ENCODE measurements around the gene DPYSL4. TPM values are rescaled to one million over a fixed set of nuclear protein-coding genes. Genes with fewer than 3 reads are reported as not detected.

The DPYSL4 gene
- total RNA-seq, 2 donors from 2014 or later = 4.8 to 9.9 TPM

- DNase-seq (no peak), ATAC-seq (replicated peaks in 1 of 2) (no peak)
- H3K27ac Mint-ChIP-seq = no peak overlapping the region
- H3K9me3 Mint-ChIP-seq = peaks cover 3 to 4% of the 10 kb centered on the region in 2 donors
- H3K4me1 Mint-ChIP-seq (ENCODE audit: low read depth) = peaks cover 12% of the 10 kb centered on the region
- H3K27me3 Mint-ChIP-seq (ENCODE audit: low read depth) = peaks cover 64% of the 10 kb centered on the region
- no peak overlapping the region for H3K4me3 Mint-ChIP-seq
- H3K36me3 Mint-ChIP-seq (ENCODE audit: insufficient read depth in 2 of 2) = no peaks in the 10 kb centered on the region
Measured at GRCh38 chr10:132180736-132181135, 6.0 kb upstream of the DPYSL4 start.

DNA sequence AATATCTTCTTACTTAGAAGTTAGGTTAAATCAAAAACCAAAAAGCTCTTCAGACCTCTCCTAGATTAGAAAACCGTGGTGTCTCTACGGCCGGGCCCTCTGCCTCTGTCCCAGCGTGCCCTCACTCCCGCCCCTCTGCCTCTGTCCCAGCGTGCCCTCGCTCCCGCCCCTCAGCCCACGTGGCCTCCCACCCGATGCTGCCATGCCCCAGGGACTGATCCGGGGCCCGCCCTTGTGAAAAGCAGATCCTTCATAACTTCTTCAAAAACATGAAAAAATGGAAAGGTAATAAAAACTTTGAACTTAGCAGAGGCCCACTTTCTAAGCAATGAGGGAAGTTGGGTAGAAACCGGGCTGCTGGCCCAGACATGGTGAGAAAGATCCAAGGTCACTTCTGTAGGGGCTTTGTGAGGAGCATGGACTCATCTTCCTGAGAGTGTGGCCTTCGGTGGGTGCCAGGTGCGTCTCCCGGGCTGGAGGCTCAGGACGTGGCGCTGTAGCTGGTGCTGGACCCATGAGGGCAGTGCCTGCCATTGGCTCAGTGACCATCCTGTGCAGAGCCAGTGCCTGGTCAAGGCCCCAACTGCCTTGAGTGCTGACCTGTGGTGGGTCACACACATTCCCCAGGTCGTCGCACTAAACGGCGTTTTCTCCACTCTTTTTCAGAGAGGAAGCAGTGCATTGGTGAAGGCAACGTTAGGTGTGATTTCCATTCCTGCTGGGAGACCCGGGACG is 4.9 kb upstream of the DPYSL4 start:
- DNase-seq = no peak
- peaks cover 3 to 4% of the 10 kb centered on the region in 2 donors for H3K9me3 Mint-ChIP-seq
- H3K27me3 Mint-ChIP-seq (ENCODE audit: low read depth) = peaks cover 56% of the 10 kb centered on the region
- no peak for ATAC-seq (replicated peaks in 1 of 2)
- no peaks in the 10 kb centered on the region for H3K36me3 Mint-ChIP-seq (ENCODE audit: insufficient read depth in 2 of 2)
- no peak overlapping the region for H3K27ac Mint-ChIP-seq
- H3K4me3 Mint-ChIP-seq = no peak overlapping the region
- peaks cover 4% of the 10 kb centered on the region for H3K4me1 Mint-ChIP-seq (ENCODE audit: low read depth)

DNA sequence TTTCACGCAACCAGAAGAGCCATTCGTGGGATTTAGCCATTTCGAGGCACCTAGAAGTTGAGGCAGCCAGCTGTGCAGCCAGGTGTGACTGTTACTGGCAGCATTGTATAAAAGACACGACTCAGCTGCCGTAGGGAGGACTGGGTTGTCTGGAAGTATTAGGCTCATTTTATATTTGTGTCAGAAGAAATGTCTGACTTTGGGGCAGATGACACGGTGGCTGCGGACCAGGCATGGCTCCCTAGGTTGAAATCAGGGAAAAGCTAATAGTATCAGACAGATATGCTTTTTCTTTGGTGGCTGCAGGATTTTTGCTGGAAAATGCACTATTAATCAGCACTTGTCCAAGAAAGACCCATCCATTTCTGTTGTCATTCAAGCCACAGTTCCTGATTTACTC is 4.2 kb upstream of the DPYSL4 start:
- DNase-seq (no peak), ATAC-seq (replicated peaks in 1 of 2) (no peak)
- Mint-ChIP-seq H3K36me3 (ENCODE audit: insufficient read depth in 2 of 2) (no peaks in the 10 kb centered on the region), H3K27me3 (ENCODE audit: low read depth) (peaks cover 48% of the 10 kb centered on the region), H3K4me1 (ENCODE audit: low read depth) (peaks cover 4% of the 10 kb centered on the region), H3K27ac (no peak overlapping the region), H3K4me3 (no peak overlapping the region), H3K9me3 (peaks cover 3 to 4% of the 10 kb centered on the region in 2 donors)

DNA sequence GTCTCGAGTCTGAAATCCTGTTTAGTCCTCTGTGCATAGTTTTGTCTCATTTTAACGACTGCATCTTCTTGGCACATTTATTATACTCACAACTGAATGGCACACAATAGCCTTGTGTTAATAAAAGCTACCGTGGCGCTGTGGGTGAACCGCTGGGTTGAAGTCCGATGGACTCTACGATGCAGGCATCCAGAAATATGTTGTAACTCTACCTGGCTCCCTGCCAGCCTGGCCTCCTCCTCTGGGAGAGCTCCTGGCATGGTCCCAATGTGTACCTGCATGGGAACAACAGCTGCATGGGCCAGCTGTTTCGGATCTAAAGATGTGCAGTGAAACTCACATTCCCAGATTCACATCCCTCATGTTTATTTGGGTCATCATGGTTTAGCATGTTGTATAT is 3.7 kb upstream of the DPYSL4 start:
- Mint-ChIP-seq H3K27me3 (ENCODE audit: low read depth) (peaks cover 48% of the 10 kb centered on the region), H3K4me3 (no peak overlapping the region)

DNA sequence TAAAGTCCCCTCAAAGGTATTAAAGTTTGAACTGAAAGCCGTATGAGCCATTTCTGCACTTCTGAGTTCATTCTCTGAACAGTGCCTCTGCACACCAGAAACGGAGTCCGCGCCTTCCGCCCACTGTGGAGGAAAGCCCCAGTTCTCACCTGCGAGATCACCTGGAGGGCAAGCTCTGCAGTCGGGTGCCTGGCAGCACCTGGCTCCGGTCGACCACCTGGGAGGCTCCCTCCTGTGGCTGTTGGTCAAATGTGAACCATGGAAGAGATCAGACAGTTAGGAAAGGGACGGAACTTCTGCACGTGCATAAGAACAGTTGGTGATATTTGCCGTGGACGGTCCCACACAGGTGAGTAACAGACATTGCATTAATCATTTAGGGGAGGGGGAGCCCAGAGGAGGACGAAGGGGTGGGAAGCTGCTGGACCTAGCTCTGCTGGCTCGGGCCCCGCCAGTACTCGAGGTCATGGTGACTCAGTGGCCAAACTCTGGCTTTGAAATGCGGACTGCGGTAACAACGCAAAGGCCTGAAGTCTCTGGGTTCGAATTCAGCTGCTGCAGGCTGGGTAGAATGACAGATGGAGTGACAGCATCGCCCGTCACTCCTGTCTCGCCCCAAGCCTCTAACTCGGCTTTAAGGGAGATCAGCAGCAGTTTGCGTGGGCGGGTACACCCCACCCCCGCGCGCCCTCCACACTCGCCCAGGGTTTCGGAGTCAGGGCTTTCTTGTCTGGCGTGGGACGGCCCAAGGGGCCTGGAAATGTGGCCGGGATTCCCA is 1.7 kb upstream of the DPYSL4 start:
- no peak for DNase-seq
- H3K4me1 Mint-ChIP-seq (ENCODE audit: low read depth) = peaks cover 4% of the 10 kb centered on the region
- H3K9me3 Mint-ChIP-seq = peaks cover 3 to 4% of the 10 kb centered on the region in 2 donors
- H3K4me3 Mint-ChIP-seq = peak overlapping the region; percentile 10 to 58
- no peak overlapping the region for H3K27ac Mint-ChIP-seq
- peaks cover 56% of the 10 kb centered on the region for H3K27me3 Mint-ChIP-seq (ENCODE audit: low read depth)
- ATAC-seq (replicated peaks in 1 of 2) = no peak
- H3K36me3 Mint-ChIP-seq (ENCODE audit: insufficient read depth in 2 of 2) = no peaks in the 10 kb centered on the region

More for the DNA sequence above, 3.7 kb upstream of the DPYSL4 start:
- ATAC-seq (replicated peaks in 1 of 2) (no peak), DNase-seq (no peak)
- Mint-ChIP-seq H3K4me1 (ENCODE audit: low read depth) (peaks cover 4% of the 10 kb centered on the region), H3K9me3 (peaks cover 3 to 4% of the 10 kb centered on the region in 2 donors), H3K27ac (no peak overlapping the region), H3K36me3 (ENCODE audit: insufficient read depth in 2 of 2) (no peaks in the 10 kb centered on the region)

DNA sequence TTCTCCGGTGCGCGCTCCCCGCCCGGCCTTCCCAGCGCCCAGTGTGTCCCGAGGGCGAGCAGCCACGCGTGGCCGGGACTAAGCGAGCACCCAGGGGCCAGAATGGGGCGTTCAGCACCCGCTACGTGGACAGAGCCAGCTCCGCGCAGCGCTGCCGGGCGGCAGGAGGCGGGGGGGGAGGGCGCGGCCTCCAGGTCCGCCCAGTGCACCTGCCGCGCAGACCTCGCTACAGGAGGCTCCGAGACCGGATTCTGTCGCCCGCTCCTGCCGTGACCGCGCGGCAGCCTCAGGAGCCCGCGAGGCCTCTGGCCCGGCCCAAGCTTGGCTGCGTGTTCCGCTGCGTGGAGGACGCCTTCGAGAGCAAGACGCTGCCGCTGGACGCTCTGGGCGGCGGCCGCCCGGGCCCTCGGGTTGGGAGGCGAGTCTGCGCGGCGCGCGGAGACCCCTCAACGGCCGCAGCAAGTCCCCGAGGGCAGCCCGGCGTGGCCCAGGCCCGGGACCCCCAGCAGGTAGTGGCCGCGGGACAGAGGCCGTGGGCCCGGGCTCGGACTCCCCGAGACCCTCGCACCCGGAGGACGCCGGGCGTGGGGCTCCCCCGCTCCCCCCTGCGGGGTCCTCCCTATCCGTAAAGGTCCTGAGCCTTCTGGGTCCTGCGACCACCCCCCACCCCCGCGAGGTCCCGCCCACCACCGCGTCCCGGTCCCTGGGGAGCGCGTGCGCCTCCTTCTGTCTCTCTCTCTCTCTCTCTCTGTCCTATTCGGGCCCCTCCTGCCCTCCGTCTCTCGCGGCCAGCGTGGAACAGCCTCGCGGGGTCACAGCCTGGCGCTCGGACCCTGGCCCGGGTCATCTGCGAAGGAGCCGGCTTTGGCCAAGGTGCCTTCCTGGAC is 904 bp upstream of the DPYSL4 start:
- ATAC-seq (replicated peaks in 1 of 2) = peak; percentile 73 to 77
- Mint-ChIP-seq H3K27me3 (ENCODE audit: low read depth) (peaks cover 62% of the 10 kb centered on the region), H3K9me3 (peaks cover under 1 to 2% of the 10 kb centered on the region in 2 donors), H3K4me1 (ENCODE audit: low read depth) (peaks cover 4% of the 10 kb centered on the region), H3K4me3 (peak overlapping the region; percentile 67 to 78), H3K36me3 (ENCODE audit: insufficient read depth in 2 of 2) (peaks cover 0 to 3% of the 10 kb centered on the region in 2 donors), H3K27ac (no peak overlapping the region)
- peak; percentile 56 to 60 for DNase-seq

GRCh38 chr10:132187430-132188138 is 836 bp downstream of the DPYSL4 start:
- Mint-ChIP-seq H3K27ac (no peak overlapping the region), H3K4me3 (peak overlapping the region; percentile 12 to 40), H3K36me3 (ENCODE audit: insufficient read depth in 2 of 2) (peaks cover 0 to 3% of the 10 kb centered on the region in 2 donors), H3K27me3 (ENCODE audit: low read depth) (peaks cover 57% of the 10 kb centered on the region), H3K4me1 (ENCODE audit: low read depth) (peaks cover 4% of the 10 kb centered on the region), H3K9me3 (no peaks in the 10 kb centered on the region)
- peak in 1 of 2 donors; percentile 4 for ATAC-seq (replicated peaks in 1 of 2)
- DNase-seq = no peak

- no peak for ATAC-seq (replicated peaks in 1 of 2)
- H3K27ac Mint-ChIP-seq = no peak overlapping the region
- H3K36me3 Mint-ChIP-seq (ENCODE audit: insufficient read depth in 2 of 2) = peaks cover 0 to 3% of the 10 kb centered on the region in 2 donors
- H3K4me1 Mint-ChIP-seq (ENCODE audit: low read depth) = peaks cover 4% of the 10 kb centered on the region
- peaks cover 51% of the 10 kb centered on the region for H3K27me3 Mint-ChIP-seq (ENCODE audit: low read depth)
- peak overlapping the region in 1 of 2 donors; percentile 45 for H3K4me3 Mint-ChIP-seq
- no peaks in the 10 kb centered on the region for H3K9me3 Mint-ChIP-seq
- DNase-seq = no peak
Measured at GRCh38 chr10:132188331-132188730, 1.6 kb downstream of the DPYSL4 start.

- Mint-ChIP-seq H3K27me3 (ENCODE audit: low read depth) (peaks cover 45% of the 10 kb centered on the region), H3K36me3 (ENCODE audit: insufficient read depth in 2 of 2) (peaks cover 0 to 3% of the 10 kb centered on the region in 2 donors), H3K9me3 (no peaks in the 10 kb centered on the region), H3K27ac (no peak overlapping the region), H3K4me1 (ENCODE audit: low read depth) (peaks cover 4% of the 10 kb centered on the region), H3K4me3 (no peak overlapping the region)
- ATAC-seq (replicated peaks in 1 of 2) = no peak
- no peak for DNase-seq
Measured at GRCh38 chr10:132189016-132189415, 2.3 kb downstream of the DPYSL4 start.

- peaks cover under 1% of the 10 kb centered on the region for H3K4me1 Mint-ChIP-seq (ENCODE audit: low read depth)
- H3K36me3 Mint-ChIP-seq (ENCODE audit: insufficient read depth in 2 of 2) = peaks cover 0 to 3% of the 10 kb centered on the region in 2 donors
- no peak overlapping the region for H3K27ac Mint-ChIP-seq
- H3K4me3 Mint-ChIP-seq = no peak overlapping the region
- H3K27me3 Mint-ChIP-seq (ENCODE audit: low read depth) = peaks cover 36% of the 10 kb centered on the region
- H3K9me3 Mint-ChIP-seq = no peaks in the 10 kb centered on the region
- DNase-seq (no peak), ATAC-seq (replicated peaks in 1 of 2) (no peak)
Measured at GRCh38 chr10:132189810-132190422, 3.2 kb downstream of the DPYSL4 start.

- H3K9me3 Mint-ChIP-seq = no peaks in the 10 kb centered on the region
- H3K36me3 Mint-ChIP-seq (ENCODE audit: insufficient read depth in 2 of 2) = peaks cover 0 to 3% of the 10 kb centered on the region in 2 donors
- ATAC-seq (replicated peaks in 1 of 2) (no peak), DNase-seq (no peak)
- H3K4me1 Mint-ChIP-seq (ENCODE audit: low read depth) = no peaks in the 10 kb centered on the region
- H3K4me3 Mint-ChIP-seq = no peak overlapping the region
- H3K27me3 Mint-ChIP-seq (ENCODE audit: low read depth) = peaks cover 31% of the 10 kb centered on the region
- H3K27ac Mint-ChIP-seq = no peak overlapping the region
Measured at GRCh38 chr10:132192076-132192975, 5.6 kb downstream of the DPYSL4 start.

Data from activated T-cell treated with anti-CD3 and anti-CD28 coated beads, Interleukin-2, amount 50 U/mL, for 72 hours (primary cell).